ENCODE data around the gene CD81.

CD81 gene

DNA sequence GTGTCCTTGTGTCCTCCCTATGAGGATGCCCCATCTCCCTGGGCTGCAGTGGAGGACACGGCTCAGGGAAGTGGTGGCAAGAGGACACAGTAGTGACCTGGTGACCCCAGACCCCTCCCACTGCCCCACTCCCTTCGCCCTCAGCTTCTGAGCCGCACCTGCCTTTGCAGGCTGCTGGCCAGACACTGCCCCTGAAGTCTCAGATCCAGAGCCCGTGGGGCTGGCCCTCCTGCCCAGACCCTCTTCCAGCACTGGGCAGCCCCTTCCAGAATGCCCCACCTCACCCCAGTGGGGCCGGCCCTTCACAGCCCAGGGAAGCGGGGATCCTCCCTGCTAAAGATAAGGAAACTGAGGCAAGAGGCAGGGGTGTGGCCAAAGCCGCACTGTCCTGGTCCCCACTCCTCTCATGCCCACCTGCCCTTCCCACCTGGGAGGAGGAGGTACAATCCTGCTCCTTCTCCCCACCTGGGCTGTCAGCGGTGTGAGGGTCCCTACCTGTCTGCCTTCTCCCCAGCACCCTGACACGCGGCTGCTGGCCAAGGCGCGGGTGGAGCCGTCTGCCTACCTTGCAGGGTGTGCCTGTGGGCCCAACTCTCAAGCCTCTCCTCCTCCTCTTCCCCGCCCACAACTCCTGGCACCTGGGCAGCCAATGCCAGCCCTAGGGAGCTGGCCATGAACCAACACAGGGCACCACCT, 49.9 kb downstream of the CD81 start:
- ChIA-PET CTCF (interaction anchor here (0.8 to 9.8 kb wide), 8 partner anchors 10 to 534 kb away, joined by 3 to 204 read pairs (median 5); no protein-coding TSS in a partner anchor), POLR2A (no interaction called here)
- TF ChIP-seq, protein P1, sequence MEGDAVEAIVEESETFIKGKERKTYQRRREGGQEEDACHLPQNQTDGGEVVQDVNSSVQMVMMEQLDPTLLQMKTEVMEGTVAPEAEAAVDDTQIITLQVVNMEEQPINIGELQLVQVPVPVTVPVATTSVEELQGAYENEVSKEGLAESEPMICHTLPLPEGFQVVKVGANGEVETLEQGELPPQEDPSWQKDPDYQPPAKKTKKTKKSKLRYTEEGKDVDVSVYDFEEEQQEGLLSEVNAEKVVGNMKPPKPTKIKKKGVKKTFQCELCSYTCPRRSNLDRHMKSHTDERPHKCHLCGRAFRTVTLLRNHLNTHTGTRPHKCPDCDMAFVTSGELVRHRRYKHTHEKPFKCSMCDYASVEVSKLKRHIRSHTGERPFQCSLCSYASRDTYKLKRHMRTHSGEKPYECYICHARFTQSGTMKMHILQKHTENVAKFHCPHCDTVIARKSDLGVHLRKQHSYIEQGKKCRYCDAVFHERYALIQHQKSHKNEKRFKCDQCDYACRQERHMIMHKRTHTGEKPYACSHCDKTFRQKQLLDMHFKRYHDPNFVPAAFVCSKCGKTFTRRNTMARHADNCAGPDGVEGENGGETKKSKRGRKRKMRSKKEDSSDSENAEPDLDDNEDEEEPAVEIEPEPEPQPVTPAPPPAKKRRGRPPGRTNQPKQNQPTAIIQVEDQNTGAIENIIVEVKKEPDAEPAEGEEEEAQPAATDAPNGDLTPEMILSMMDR (IDR thresholded peaks at IDR 0.05; ENCODE audit: control extremely low read depth, extremely low read depth, low read depth, missing control alignments) = no peak
- no peak for DNase-seq (ENCODE audit: extremely low spot score)

DNA sequence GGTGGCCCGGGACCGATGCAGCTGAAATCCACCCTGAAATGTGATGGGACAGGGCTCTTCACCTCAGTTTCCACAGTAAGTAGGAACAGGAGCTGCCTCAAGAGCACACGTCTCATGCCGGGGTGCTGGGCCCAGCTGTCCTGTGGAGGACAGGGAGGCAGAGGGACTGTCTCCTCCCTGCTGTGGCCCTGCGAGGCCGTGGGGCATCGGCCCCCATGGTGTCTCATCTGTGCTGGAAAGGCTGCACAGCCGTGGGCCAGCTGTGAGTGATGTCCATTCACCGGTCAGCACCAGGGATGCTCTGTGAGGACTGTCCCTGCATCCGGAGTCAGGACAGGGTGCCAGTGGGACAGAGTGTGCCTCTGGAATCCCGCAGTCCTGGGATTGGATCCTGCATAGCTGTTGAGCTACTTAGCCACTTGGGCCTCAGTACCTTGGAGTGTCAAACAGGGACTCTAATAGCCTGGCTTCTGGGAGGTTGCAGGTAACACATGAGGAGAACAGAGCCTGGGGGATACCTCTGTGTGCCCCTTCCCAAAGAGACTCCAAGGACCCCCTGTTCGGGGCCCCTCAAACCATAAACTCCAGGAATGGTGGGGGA, 50.7 kb downstream of the CD81 start:
- DNase-seq (ENCODE audit: extremely low spot score) = no peak
- POLR2A ChIA-PET = no interaction called here
- TF ChIP-seq, protein P1 (IDR thresholded peaks at IDR 0.05; ENCODE audit: control extremely low read depth, extremely low read depth, low read depth, missing control alignments) = no peak
- CTCF ChIA-PET = interaction anchor here (0.7 to 9.8 kb wide), 10 partner anchors 8 to 533 kb away, joined by 3 to 204 read pairs (median 4); no protein-coding TSS in a partner anchor

DNA sequence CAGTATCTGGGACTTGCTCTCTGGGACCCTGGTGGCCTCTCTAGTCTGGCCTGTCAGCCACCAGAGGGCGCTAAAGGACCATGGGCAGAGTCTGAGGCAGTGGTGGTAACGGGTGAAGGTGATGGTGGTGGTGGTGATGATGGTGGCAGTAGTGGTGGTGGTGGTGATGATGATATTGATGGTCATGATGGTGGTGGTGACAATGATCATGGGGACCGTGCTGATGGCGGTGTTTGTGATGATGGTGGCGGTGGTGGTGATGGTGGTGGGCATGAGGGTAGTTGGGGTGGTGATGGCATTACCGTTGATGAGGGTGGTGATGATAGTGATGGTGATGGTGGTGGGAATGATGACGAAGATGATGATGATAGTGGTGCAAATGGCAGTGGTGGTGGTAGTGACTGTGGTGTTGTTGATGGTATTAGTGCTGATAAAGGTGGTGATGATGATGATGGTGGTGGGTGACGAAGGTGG, 51.2 kb downstream of the CD81 start:
- CTCF ChIA-PET = interaction anchor here (0.7 to 9.8 kb wide), 5 partner anchors 8 to 461 kb away, joined by 4 to 204 read pairs (median 7); no protein-coding TSS in a partner anchor
- DNase-seq (ENCODE audit: extremely low spot score) = peak; percentile 77
- TF ChIP-seq, protein P1 (IDR thresholded peaks at IDR 0.05; ENCODE audit: control extremely low read depth, extremely low read depth, low read depth, missing control alignments) = peak; percentile 92
- POLR2A ChIA-PET = no interaction called here

DNA sequence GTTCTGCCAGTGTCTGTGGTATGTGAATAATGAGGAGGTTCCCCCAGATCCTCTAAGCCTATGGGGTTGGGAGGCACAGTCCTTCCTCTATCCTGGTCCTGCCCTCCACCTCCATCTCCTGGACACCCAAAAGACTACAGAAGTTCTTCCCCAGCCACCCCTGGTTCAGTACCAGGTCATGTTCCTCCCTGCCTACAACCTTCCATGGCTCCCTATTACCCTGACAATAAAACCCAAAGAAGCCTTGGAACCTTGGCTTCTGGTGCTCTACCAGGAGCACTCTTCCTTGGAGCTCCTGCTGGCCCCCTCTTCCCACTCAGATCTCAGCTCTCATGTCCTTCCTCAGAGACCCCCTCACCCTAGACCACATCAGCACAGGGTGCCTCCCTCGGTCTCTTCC, 54.3 kb downstream of the CD81 start:
- ChIA-PET CTCF (interaction anchor here (1.3 kb wide), 1 partner anchor 100 kb away, joined by 11 read pairs; no protein-coding TSS in a partner anchor), POLR2A (no interaction called here)
- DNase-seq (ENCODE audit: extremely low spot score) = no peak
- TF ChIP-seq, protein P1 (IDR thresholded peaks at IDR 0.05; ENCODE audit: control extremely low read depth, extremely low read depth, low read depth, missing control alignments) = no peak

DNA sequence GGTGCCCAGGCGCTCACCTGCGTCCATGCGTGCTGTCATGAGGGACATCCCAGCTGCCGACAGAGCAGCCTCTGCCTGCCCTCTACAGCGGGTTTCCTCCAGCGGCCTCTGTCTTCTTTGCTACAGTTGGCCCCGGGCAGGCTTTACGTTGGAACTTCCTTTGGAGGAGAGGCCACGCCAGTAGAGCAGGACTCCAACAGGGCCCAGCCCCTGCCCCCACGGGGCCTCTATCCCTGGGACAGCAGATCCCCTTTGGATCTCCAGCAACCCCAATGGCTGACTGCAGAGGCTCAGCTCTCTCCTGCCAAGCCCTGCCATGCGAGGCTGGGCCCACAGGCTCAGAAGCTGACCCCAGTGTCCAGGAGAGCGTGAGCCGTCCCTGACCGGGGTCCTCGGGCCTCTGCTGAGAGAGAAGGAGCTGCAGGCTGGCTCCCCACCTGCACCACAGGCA, 55.1 kb downstream of the CD81 start:
- ChIA-PET POLR2A (no interaction called here), CTCF (interaction anchor here (1.3 to 1.6 kb wide), 2 partner anchors 99 to 127 kb away, joined by 5 to 7 read pairs; no protein-coding TSS in a partner anchor)
- no peak for DNase-seq (ENCODE audit: extremely low spot score)
- TF ChIP-seq, protein P1 (IDR thresholded peaks at IDR 0.05; ENCODE audit: control extremely low read depth, extremely low read depth, low read depth, missing control alignments) = no peak

DNA sequence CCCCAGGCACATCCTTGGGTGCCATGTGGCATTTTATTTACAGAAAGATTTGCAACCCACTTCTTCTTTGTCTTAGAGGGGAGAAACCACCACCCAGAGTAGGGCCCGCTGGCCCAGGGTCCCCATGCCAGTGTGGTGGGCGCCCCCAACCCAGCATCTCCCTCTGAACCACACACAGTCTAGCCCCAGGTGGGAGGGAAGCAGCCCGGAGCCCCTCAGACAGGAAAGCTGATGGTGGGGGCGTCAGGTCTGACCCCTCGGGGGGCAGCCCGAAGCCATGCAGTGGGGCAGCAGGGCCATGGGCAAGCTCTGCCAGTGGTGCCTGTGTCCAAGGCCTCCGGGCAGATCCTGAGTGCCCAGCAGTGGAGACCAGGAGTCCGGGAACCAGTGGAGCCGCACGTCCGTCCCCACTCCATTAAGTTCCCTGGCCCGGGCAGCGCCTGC, 55.5 kb downstream of the CD81 start:
- DNase-seq (ENCODE audit: extremely low spot score) = no peak
- ChIA-PET CTCF (interaction anchor here (1.3 to 1.6 kb wide), 2 partner anchors 98 to 127 kb away, joined by 5 to 7 read pairs; no protein-coding TSS in a partner anchor), POLR2A (no interaction called here)
- TF ChIP-seq, protein P1 (IDR thresholded peaks at IDR 0.05; ENCODE audit: control extremely low read depth, extremely low read depth, low read depth, missing control alignments) = no peak
